ENCODE results near the gene AP2A2.

Gene AP2A2

DNA sequence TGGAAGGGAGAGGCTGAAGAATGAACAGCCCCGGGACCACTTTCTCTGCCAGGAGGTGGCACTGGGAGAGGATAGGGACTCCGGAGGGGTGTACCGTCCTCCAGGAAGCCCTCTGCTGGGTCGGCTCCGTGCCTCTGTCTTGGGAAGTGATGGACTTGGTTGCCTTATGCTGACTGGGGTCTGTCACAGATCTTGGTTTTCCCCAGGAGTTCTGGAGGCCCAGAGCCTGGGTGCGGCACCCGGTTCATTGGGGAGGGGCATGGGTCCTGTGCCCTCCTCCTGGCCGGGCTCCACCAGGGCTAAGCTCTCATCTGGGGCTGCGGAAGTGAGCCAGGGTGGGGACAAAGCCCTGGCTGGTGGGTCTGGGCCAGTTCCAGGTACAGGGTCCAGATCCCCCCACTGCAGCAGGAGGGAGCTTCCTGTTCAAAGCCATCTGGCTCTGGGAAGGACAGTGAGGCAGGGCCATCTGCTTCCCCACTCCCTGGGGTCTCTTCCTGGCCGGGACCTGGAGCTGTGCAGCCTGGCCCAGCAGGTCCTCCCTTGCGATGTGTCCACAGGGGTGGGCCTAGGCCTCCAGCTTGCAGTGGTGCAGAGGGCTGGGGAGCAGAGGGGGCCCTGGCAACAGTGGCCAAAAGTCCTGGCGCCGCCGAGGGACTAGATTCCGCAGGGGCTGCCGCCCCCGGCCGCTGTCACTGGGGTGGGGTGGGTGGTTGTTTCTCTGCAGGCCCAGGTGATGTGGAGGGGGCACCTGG, 1.1 kb upstream of the AP2A2 start:
- no peak for DNase-seq (ENCODE audit: low read depth)

DNA sequence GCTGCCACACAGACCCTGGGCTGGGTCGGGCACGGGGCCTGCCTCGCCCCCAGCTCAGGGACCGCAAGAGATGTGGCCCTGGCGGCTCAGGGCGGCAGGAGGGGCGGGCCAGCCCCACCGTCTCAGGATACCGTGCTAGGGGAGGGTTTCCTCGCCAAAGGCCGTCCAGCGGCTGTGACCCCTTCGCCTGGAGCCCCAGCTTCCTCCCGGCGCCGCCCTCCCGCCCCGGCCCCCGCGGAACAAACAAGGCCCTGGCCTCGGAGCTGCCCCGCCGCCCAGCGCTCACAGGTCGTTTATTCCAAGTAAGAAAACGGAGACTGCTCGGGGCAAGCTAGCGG, 543 bp upstream of the AP2A2 start:
- no peak for DNase-seq (ENCODE audit: low read depth)

DNA sequence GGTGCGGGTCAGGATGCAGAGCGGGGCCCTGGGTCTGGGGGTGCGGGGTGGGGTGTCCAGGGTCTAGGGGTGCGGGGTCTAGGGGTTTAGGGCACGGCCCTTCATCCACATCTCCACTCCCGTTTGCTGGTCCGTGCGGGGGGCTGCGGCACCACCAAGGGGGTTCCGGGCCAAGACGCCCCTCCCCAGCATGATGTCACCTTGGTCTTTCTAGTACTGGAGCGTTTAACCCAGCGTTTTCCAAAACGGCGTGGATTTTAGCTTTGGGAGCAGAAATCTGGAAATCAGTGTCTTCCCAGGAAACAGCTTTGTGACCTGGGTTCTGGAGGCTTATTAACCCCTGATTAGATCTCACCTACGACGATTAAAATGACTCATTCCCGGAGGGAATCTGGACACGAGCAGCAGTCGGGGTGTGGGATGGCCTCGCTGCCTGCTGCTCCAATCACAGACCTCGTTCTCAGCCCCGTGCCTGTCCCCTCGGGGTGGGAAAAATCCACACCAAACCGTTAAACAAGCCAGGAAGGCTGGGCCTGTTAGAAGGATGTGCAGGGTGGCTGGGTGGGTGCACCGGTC, 759 bp downstream of the AP2A2 start:
- DNase-seq (ENCODE audit: low read depth): no peak

DNA sequence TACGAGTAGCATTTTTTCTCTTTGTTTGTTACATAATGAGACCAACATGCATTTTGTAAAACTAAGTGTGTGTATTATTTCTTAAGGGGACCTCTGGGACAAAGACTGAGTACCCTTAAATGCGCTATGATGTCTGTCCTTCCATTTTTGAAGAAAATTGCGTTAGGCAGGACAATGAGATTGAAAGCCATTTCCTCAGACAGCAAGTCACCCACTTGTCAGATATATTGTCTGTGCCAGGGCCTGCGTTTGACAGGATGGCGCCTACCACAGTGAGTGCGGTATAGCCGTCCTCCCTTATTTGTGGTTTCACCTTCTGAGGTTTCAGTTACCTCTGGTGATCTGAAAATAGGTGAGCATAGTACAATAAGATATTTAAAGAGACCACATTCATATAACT, 2.2 kb downstream of the AP2A2 start:
- no peak for DNase-seq (ENCODE audit: low read depth)

DNA sequence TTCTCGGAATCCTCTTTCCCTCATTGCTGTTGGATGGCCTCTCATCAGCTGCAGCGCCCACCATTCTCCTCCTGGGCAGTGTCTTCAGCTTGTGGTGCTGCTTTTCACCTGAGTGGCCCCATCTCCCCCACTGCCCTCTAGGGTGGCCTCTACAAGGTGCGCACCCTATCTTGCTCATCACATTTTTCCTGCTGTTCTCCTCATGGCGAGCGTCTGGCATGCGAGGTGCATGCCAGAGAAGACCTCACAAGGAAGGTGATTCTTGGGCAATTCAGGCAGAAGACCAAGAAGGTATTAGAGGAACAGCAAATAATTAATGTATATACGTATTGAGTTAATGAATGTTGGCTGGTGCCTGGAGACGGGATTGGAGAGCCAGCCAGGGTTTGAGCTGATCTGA, 3.1 kb downstream of the AP2A2 start:
- DNase-seq (ENCODE audit: low read depth): no peak

DNA sequence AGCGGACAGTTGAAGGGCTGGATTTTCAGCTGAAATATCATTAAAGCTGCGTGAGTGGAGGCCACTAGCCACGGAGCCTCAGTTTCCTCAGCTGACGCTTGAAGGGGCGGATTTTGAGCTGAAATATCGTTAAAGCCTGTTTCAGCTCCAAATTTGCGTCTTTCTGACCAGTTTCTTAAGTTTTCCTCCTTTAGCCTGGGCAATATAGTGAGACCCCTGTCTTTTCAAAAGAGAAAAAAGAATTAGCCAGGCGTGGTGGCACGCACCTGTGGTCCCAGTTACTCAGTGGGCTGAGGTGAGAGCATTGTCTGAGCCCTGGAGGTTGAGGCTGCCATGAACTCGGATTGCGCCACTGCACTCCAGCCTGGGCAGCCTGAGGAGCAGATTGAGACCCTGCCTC, 3.7 kb downstream of the AP2A2 start:
- no peak for DNase-seq (ENCODE audit: low read depth)

DNA sequence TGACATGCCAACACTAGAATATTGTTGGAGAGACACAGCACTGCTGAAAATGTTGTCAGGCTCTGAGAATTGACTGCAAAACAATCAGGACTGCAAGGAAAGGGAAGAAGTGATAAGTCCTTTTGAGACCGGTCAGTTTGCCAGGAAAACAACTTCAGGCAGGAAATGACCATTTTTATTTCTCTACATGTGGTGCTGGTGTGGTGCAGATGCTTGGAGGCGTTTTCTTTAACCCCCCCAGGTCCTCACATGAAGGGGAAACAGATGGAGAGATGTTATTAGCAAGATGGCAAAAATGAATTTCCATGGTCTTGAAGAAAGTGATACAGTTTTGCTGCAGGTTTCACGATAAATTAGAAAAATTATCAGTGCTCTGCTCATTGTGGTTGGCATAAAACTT, 5.7 kb downstream of the AP2A2 start:
- no peak for DNase-seq (ENCODE audit: low read depth)

DNA sequence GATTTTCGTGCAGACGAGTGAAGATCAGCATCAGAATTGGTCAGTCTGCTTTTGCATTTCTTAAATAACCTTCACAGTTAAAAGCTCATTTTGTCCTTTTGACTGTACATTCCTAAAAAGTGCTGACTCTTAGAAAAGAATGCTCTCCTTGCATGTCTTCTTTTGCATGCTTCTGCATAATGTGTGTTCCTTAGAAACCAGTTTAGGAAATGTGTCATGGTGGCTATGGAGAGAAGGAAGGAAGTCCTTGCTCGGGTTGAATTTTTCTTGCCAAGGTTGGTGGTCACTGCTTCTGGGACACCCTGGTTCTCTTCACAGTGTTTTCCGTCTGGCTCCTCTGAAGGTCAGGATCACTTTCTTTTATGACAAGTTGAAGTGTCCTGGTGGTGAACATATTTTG, 6.8 kb downstream of the AP2A2 start:
- DNase-seq (ENCODE audit: low read depth): no peak

DNA sequence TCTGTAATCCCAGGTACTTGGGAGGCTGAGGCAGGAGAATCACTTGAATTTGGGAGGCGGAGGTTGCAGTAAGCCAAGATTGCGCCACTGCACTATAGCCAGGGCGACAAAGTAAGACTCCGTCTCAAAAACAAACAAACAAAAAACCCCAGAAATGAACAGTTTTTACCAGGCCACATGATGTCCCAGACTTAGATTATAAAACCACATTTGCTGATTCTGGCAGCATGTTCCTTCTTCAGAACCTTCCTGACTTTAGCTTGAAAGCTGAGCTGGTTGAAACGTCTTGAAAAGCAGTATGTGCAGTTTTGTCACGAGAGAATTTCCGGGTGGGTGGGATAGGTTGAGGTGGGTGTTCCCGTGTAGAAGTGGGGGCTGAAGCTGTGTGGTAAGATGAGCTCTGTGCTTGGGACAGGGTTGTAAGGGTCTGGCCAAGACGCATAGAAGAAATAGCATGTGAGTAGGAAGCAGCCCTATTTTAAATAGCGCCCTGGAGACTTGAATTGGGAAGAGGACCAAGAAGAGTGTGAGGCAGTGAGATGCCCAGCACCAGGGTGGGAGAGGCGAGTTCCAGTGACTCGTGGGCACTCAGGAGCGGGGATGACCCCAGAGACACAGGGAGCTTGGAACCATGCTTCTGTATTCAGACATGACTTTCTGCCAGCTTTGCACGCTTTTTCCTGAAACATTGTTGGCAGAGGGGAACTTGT, 7.6 kb downstream of the AP2A2 start:
- no peak for DNase-seq (ENCODE audit: low read depth)

DNA sequence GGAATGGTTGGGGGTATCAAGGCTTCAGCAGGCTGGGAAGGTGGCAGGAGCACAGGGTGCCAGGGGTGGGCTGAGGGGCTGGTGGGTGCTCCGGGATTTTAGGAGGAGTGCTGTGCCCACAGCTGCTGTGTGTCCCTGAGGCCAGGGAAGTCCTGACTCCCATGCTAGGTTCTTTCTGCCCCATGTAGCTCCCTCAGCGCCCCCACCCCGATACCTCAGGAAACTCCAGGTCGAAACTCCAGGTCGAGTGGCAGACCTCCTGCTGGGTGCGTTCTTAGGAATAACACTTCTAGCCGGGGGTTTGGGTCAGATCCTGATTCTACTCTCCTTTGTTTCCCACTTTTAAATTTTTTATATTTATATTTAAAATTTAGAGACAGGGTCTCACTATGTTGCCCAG, 8.3 kb downstream of the AP2A2 start:
- no peak for DNase-seq (ENCODE audit: low read depth)

DNA sequence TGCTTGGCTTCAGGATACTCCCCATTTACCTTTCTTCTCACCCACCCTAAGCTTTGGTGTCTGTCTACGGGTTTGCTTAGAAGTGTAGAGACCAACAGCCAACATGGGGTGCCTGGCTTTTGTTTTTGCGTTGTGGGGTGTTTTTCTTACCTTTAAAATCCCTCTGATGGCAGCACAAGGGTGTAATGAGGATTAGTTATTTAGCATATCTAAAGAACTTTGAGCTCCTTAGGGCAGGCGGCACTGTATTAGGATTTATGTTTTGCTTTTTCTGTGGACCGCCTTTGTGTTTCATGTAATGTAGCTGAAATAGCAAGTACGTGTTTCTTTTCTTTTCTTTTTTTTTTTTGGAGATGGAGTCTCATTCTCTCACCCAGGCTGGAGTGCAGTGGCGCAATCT, 8.9 kb downstream of the AP2A2 start:
- DNase-seq (ENCODE audit: low read depth): no peak

DNA sequence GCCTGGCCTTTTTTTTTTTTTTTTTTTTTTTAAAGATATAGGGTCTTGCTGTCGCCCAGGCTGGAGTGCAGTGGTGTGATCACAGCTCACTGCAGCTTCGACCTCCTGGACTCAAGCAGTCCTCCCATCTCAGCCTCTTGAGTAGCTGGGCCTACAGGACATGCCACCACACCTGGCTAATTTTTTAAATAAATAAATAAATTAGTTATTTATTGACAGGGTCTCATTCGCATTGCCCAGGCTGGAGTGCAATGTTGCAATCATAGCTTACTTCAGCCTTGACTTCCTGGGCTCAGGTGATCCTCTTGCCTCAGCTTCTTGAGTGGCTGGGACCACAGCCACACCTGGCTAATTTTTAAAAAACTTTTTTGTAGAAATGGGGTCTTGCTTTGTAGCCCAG, 10.5 kb downstream of the AP2A2 start:
- no peak for DNase-seq (ENCODE audit: low read depth)

DNA sequence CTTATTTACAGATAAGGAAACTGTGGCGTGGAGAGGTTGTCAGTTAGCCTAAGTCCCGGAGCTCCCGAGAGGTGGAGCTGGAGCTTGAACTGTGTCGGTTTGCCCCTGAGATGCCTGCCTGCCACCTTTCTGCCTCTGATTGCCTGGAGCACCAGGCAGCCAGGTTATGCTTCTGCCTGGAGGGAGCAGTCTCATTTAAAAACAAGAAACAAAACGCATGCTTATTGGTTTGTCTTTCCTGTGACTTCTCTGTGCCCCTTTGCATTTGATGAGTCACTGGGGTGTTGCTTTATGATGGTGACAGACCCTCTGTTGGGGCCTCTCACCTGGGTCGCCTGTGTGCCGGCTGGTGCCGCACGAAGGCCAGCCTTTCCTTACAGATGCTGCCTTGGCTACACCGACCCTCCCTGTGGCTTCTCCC, 12.2 kb downstream of the AP2A2 start:
- DNase-seq (ENCODE audit: low read depth): no peak

DNA sequence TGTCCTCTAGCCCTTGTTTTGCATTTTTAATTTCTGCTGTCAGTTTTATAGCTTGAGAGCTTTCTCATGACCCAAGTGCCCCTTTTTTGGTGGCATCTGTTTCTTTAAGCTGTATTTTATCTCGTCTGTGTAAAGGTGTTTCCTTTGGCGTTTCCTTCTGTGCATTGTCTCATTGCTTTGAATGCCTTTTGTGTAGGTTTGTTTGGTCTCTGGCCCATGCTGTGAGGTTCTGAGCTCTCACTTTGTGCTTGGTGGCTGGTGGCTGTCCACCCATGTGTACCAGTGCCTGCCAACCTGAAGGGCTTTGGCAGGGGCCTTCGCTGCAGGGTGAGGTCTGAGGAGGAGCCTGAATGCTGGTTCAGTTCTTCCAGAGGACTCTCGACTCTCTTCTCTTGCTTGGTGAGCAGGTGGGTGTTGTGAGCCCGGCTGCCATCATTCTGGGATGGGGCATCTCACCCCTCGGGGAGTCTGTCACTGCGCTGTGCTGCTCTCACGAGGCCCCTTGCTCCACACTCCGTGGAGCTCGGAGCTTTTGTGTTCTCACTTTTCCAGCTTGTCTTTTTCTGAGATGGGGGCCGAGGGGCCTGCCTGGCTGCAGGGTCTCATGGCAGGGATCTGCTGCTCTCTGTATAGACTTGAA, 14.9 kb downstream of the AP2A2 start:
- no peak for DNase-seq (ENCODE audit: low read depth)

DNA sequence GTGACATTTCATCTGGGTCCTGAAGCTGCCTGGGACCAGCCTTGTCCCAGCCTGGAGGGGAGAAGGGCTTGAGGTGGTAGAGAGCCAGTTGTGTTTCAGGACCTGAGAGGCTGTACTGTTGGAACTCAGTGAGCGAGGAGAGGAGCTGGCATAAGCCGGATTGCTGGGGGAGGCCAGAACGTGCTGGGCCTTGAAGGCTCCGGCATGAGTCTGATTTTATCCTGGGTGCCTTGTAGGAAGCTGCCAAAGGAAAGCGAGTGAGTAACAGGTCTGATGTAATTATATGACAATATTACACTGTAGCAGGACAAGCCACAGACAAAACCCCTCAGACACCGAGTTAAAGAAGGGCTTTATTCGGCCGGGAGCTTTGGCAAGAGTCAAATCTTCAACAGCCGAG, 17.2 kb downstream of the AP2A2 start:
- no peak for DNase-seq (ENCODE audit: low read depth)

DNA sequence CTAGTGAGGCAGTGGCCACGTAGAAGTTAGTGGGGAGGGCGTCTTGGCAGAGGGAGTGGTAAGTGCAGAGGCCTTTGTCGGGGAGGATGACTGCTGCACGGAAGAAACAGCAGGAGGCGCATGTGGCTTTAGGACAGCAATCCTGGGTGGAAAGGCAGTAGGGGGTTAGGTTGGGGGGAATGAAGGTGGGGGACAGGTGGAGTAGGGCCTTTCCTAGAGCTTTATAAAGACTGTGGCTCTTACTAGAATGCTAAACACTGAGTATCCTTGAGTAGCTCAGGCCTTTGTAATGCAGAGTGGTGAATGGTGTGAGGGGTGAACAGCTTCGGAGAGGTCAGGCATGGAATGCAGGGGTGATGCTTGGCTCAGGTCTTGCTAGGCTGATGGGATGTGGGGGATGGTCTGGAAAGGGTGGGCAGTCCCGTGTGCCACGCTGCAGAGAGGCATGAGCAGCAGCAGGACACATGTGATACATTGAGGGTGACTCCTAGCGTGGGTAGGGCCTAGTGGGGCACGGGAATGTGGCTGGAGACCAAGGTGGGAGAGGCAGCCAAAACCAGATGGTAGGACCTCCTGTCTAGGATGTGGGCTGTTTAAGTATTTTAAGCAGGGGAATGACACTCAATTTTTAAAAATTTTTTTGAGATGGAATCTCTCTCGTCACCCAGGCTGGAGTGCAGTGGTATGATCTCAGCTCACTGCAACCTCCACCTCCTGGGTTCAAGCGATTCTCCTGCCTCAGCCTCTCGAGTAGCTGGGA, 19.2 kb downstream of the AP2A2 start:
- no peak for DNase-seq (ENCODE audit: low read depth)

DNA sequence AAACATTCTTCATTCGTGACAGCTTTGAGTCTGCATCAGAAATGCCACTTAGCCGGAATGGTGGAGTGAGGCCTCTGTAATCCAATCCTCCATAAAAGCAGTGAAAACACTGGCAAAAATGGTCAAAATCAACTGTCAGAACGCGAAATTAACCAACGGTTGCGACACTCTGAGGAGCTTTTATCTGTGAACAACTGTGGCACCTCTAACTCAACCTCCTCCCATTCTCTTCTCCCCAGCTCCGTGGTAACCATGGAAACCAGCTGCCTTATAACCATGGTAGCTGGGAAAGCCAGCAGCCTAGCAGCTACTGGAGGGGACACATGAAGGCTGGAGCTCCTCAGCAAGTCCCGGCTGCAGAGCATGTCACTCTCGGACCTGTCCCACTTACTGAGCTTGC, 20.3 kb downstream of the AP2A2 start:
- DNase-seq (ENCODE audit: low read depth): no peak

DNA sequence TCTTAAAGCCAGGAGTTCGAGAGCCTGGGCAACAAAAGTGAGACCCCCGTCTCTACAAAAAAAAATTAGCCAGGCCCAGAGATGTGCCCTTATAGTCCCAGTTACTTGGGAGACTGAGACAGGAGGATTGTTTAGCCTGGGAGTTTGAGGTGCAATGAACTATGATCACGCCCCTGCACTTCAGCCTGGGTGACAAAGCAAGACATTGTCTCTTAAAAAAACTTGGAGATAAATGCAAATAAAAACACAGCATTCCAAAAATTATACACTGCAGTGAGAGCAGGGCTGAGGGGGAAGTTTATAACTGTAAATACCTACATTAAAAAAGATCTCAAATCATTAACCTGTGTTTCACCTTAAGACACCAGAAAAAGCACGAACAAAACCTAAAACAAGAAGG, 22.1 kb downstream of the AP2A2 start:
- no peak for DNase-seq (ENCODE audit: low read depth)

DNA sequence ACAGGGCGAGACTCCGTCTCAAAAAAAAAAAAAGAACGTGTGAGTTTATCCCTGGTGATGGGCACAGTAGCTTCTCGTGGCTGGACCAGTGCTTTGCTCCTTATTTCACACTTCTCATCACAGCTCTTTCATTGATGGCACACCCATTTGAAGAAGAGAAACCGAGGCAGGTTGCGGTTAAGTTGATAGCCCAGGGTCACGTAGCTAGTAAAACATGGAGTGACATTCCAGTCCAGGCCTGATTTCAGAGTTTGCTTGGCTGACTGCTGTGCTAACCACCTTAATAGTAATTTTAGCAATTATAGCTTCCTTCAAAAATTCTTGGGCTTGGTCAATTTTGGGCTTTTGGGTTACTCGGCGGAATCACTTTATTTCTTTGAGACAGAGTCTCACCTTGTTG, 25.8 kb downstream of the AP2A2 start:
- DNase-seq (ENCODE audit: low read depth): no peak

DNA sequence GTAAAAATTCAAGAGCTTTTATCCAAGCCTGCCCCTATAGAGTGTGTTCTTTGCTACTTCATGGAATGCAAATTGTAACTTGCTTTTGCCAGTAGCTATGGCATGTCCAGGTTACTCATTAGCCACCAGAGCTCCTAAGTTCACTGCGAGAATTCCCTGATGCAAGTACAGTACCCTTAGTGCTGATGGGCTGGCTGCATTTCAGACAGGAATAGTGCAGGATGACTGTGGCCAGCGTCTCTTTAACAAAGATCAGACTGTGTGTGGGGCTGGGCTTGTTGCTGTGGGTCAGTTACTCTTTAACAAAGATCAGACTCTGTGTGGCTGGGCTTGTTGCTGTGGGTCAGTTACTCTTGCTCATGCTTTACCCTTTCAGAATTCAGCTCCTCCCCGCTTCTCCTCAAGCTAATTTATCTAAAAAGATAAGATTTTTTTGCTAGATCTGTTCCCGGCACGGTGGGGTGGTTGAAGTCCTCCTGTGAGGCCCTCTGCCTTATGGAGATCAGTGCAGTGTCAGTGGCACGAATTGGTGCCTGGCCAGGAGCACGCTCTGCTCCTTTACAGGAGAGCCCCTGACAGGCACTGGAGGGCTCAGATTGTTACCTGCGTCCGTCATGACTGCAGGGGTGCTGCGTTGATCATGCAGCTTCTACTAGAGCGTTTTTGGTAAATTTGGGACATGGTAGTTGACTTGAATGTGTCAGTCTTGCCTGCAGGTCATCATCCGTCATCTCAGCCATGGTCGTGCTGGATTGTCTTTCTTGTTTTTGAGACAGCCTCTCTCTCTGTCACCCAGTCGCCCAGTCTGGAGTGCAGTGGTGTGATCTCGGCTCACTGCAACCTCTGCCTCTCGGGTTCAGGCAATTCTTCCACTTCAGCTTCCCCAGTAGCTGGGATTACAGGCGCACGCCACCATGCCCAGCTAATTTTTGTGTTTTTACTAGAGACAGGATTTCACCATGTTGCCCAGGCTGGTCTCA, 27.0 kb downstream of the AP2A2 start:
- no peak for DNase-seq (ENCODE audit: low read depth)

DNA sequence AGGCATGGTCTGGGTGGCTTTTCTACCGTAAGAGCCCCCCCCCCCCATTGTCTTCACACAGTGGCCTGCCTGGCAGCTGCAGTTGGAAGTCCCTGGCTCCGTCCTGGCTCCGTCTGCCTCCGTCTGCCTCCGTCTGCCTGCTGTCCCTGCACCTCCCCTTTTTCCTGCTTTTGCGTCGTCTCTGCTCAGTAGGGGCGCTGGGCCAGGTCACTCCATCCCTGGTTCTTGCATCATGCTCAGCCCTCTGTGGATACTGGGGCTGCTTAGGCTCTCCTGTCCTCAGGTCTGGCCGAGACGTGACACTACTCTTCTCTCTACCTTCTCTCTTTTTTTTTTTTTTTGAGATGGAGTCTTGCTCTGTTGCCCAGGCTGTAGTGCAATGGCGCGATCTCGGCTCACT, 27.8 kb downstream of the AP2A2 start:
- no peak for DNase-seq (ENCODE audit: low read depth)
